ENCODE data around the gene DUSP1. TPM values are rescaled to one million over a fixed set of nuclear protein-coding genes. Genes with fewer than 3 reads are reported as not detected.

Gene DUSP1
- total and polyA plus RNA-seq, 9 of the 15 experiments (the other 6 are each of a cell fraction or from before 2014, with no cell fraction given) = 2.1 to 14.2 (median 8.5) TPM

DNA sequence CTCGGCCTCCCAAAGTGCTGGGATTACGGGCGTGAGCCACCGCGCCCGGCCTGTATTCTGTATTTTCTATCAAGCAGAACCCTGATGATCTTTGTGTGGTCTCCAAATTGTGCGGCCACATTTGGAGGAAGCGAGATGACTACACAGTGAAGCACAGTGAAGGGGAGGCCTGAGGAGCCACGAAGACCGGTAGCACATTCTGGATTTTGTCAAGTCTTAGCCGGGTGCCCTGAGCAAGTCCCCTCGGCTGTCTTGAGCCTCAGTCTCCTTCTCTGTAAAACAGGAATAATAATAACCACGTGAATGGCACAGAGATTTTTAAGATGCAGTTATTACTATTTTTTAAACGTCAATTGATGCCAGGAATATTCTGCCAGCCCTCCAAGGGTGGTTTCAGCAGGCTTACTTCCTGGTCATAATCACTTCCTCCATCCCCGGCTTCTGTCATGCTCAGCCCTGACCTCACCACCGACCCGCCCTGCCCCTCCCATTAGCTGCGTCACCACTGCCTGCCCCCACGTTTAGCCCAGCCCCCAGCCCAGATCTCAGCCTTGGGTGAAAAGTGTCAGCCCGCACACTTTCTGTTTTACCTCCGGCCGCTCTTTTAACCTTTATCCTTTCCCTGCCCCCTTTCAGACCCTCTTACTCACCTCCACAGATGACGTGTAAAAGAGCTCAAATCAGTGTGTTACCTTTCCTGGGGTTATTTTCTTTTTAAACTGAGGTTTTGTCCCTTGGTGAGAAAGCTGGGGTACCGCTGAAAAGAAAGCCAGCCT, 36.1 kb upstream of the DUSP1 start (continued):
- TF ChIP-seq PYGO2 (tag; IDR thresholded peaks at IDR 0.05) (no peak), RBM17 (IDR thresholded peaks at IDR 0.05; ENCODE audit: borderline replicate concordance, low read depth, low read length) (no peak), SMAD4 (CRISPR knock-in tag; conservative IDR thresholded peaks at IDR 0.05) (peak; percentile 78), ZNF354B (CRISPR knock-in tag; IDR thresholded peaks at IDR 0.05) (no peak), CBX8 (IDR thresholded peaks at IDR 0.05; ENCODE audit: borderline replicate concordance, extremely low read depth, low read depth, low read length, poor library complexity, severe bottlenecking) (no peak), ZNF589 (CRISPR knock-in tag; IDR thresholded peaks at IDR 0.05; ENCODE audit: low read depth) (peak; percentile 87), PURB (CRISPR knock-in tag; IDR thresholded peaks at IDR 0.05; ENCODE audit: low read depth) (no peak), RBM34 (IDR thresholded peaks at IDR 0.05; ENCODE audit: borderline replicate concordance, insufficient read depth, low read length) (no peak), ZFP30 (CRISPR knock-in tag; IDR thresholded peaks at IDR 0.05; ENCODE audit: borderline replicate concordance) (no peak), ZNF696 (CRISPR knock-in tag; conservative IDR thresholded peaks at IDR 0.05) (no peak), U2AF1 (optimal IDR thresholded peaks at IDR 0.05; ENCODE audit: low read depth, low read length) (no peak), ZNF184 (CRISPR knock-in tag; IDR thresholded peaks at IDR 0.05) (no peak), FOXJ3 (CRISPR knock-in tag; IDR thresholded peaks at IDR 0.05) (no peak), ZNF77 (CRISPR knock-in tag; IDR thresholded peaks at IDR 0.05) (no peak)
- TF ChIP-seq, protein P1, sequence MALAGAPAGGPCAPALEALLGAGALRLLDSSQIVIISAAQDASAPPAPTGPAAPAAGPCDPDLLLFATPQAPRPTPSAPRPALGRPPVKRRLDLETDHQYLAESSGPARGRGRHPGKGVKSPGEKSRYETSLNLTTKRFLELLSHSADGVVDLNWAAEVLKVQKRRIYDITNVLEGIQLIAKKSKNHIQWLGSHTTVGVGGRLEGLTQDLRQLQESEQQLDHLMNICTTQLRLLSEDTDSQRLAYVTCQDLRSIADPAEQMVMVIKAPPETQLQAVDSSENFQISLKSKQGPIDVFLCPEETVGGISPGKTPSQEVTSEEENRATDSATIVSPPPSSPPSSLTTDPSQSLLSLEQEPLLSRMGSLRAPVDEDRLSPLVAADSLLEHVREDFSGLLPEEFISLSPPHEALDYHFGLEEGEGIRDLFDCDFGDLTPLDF (CRISPR knock-in tag; IDR thresholded peaks at IDR 0.05) = no peak
- TF ChIP-seq, protein P2, sequence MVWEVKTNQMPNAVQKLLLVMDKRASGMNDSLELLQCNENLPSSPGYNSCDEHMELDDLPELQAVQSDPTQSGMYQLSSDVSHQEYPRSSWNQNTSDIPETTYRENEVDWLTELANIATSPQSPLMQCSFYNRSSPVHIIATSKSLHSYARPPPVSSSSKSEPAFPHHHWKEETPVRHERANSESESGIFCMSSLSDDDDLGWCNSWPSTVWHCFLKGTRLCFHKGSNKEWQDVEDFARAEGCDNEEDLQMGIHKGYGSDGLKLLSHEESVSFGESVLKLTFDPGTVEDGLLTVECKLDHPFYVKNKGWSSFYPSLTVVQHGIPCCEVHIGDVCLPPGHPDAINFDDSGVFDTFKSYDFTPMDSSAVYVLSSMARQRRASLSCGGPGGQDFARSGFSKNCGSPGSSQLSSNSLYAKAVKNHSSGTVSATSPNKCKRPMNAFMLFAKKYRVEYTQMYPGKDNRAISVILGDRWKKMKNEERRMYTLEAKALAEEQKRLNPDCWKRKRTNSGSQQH (CRISPR knock-in tag; IDR thresholded peaks at IDR 0.05) = no peak
- TF ChIP-seq, protein P3, sequence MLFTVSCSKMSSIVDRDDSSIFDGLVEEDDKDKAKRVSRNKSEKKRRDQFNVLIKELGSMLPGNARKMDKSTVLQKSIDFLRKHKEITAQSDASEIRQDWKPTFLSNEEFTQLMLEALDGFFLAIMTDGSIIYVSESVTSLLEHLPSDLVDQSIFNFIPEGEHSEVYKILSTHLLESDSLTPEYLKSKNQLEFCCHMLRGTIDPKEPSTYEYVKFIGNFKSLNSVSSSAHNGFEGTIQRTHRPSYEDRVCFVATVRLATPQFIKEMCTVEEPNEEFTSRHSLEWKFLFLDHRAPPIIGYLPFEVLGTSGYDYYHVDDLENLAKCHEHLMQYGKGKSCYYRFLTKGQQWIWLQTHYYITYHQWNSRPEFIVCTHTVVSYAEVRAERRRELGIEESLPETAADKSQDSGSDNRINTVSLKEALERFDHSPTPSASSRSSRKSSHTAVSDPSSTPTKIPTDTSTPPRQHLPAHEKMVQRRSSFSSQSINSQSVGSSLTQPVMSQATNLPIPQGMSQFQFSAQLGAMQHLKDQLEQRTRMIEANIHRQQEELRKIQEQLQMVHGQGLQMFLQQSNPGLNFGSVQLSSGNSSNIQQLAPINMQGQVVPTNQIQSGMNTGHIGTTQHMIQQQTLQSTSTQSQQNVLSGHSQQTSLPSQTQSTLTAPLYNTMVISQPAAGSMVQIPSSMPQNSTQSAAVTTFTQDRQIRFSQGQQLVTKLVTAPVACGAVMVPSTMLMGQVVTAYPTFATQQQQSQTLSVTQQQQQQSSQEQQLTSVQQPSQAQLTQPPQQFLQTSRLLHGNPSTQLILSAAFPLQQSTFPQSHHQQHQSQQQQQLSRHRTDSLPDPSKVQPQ (CRISPR knock-in tag; IDR thresholded peaks at IDR 0.05; ENCODE audit: borderline replicate concordance) = no peak
- TF ChIP-seq, protein P4, sequence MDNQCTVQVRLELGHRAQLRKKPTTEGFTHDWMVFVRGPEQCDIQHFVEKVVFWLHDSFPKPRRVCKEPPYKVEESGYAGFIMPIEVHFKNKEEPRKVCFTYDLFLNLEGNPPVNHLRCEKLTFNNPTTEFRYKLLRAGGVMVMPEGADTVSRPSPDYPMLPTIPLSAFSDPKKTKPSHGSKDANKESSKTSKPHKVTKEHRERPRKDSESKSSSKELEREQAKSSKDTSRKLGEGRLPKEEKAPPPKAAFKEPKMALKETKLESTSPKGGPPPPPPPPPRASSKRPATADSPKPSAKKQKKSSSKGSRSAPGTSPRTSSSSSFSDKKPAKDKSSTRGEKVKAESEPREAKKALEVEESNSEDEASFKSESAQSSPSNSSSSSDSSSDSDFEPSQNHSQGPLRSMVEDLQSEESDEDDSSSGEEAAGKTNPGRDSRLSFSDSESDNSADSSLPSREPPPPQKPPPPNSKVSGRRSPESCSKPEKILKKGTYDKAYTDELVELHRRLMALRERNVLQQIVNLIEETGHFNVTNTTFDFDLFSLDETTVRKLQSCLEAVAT (IDR thresholded peaks at IDR 0.05) = peak in 1 of 2 experiments; percentile 57; a peak in 2 of 4 replicates
- TF ChIP-seq, protein P5, sequence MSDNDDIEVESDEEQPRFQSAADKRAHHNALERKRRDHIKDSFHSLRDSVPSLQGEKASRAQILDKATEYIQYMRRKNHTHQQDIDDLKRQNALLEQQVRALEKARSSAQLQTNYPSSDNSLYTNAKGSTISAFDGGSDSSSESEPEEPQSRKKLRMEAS (CRISPR knock-in tag; IDR thresholded peaks at IDR 0.05) = peak; percentile 66; the same call in 1 of the 2 replicates
